ENCODE results near the gene ZNF256. TPM values are rescaled to one million over a fixed set of nuclear protein-coding genes. Genes with fewer than 3 reads are reported as not detected.

Gene ZNF256
- polyA plus RNA-seq, 1 donor (not counting 4 experiments of a cell fraction or from before 2014, with no cell fraction given) = 5.3 TPM

GRCh38 chr19:57978586-57979289 is 31.2 kb upstream of the ZNF256 start:
- dilution Hi-C loops (cut with MboI; ENCODE audit: extremely low pct_ligation_motif_present, low sequenced_read_pairs) = no loop called here
- no peak for DNase-seq (ENCODE audit: low read depth, low spot score)

GRCh38 chr19:57974434-57974833 is 26.9 kb upstream of the ZNF256 start, which contains the start of gene C19orf18:
C19orf18 (minus strand) TSS chr19:57974534; CDS start chr19:57974432, 102 bp downstream.
- DNase-seq (ENCODE audit: low read depth, low spot score) (no peak), FAIRE-seq (no peak)
- Histone ChIP-seq H4K20me1 (ENCODE audit: control insufficient read depth, extremely low read depth, insufficient read depth, low read length) (no peaks in the 10 kb centered on the region), H3K79me2 (ENCODE audit: control insufficient read depth, insufficient read depth, low read length) (no peaks in the 10 kb centered on the region), H3K9me3 (ENCODE audit: control insufficient read depth, low read depth, low read length) (peaks cover 30% of the 10 kb centered on the region), H3K4me1 (ENCODE audit: control insufficient read depth, extremely low read depth, insufficient read depth, low read length) (no peaks in the 10 kb centered on the region), H2AFZ (ENCODE audit: control insufficient read depth, low read length) (no peak within 1 kb of the TSS), H3K27me3 (ENCODE audit: control insufficient read depth, extremely low read depth, insufficient read depth, low read length) (no peaks in the 10 kb centered on the region), H3K9me1 (ENCODE audit: control insufficient read depth, extremely low read depth, insufficient read depth, low read length) (no peaks in the 10 kb centered on the region), H3K4me2 (ENCODE audit: control insufficient read depth, extremely low read depth, insufficient read depth, low read depth, low read length) (no peak within 1 kb of the TSS), H3K4me3 (ENCODE audit: control insufficient read depth in 2 of 3, extremely low read depth in 1 of 3, insufficient read depth in 2 of 3, low read depth in 1 of 3, low read length in 3 of 3) (no peak within 1 kb of the TSS), H3K9ac (ENCODE audit: control insufficient read depth, extremely low read depth, insufficient read depth, low read length) (no peak within 1 kb of the TSS), H3K27ac (ENCODE audit: control insufficient read depth, insufficient read depth, low read length) (no peak within 1 kb of the TSS), H3K36me3 (ENCODE audit: control insufficient read depth in 2 of 2, extremely low read depth in 1 of 2, insufficient read depth in 2 of 2, low read length in 2 of 2) (peaks cover 0 to 2% of the 10 kb centered on the region in 2 experiments)
- no peak for TF ChIP-seq EZH2 (IDR thresholded peaks at IDR 0.05; ENCODE audit: low read length)
- TF ChIP-seq CTCF (optimal IDR thresholded peaks at IDR 0.05 in 1 of 3, IDR thresholded peaks at IDR 0.05 in 1 of 3, conservative IDR thresholded peaks at IDR 0.05 in 1 of 3; ENCODE audit: extremely low read depth in 1 of 3, insufficient read depth in 2 of 3, low read length in 3 of 3) = no peak
- dilution Hi-C loops (cut with MboI; ENCODE audit: extremely low pct_ligation_motif_present, low sequenced_read_pairs) = no loop called here

More at GRCh38 chr19:57978586-57979289, 31.2 kb upstream of the ZNF256 start:
- H3K36me3 ChIP-seq (ENCODE audit: control insufficient read depth in 2 of 2, extremely low read depth in 1 of 2, insufficient read depth in 2 of 2, low read length in 2 of 2) = peaks cover 7 to 14% of the 10 kb centered on the region in 2 experiments
- no peak for FAIRE-seq
- no peak overlapping the region for H3K4me3 ChIP-seq (ENCODE audit: control insufficient read depth in 2 of 3, extremely low read depth in 1 of 3, insufficient read depth in 2 of 3, low read depth in 1 of 3, low read length in 3 of 3)
- H3K27ac ChIP-seq (ENCODE audit: control insufficient read depth, insufficient read depth, low read length) = no peak overlapping the region
- TF ChIP-seq CTCF (optimal IDR thresholded peaks at IDR 0.05 in 1 of 3, IDR thresholded peaks at IDR 0.05 in 1 of 3, conservative IDR thresholded peaks at IDR 0.05 in 1 of 3; ENCODE audit: extremely low read depth in 1 of 3, insufficient read depth in 2 of 3, low read length in 3 of 3) (no peak), EZH2 (IDR thresholded peaks at IDR 0.05; ENCODE audit: low read length) (no peak)
- no peak overlapping the region for H2AFZ ChIP-seq (ENCODE audit: control insufficient read depth, low read length)
- H3K9me1 ChIP-seq (ENCODE audit: control insufficient read depth, extremely low read depth, insufficient read depth, low read length) = no peaks in the 10 kb centered on the region
- no peaks in the 10 kb centered on the region for H4K20me1 ChIP-seq (ENCODE audit: control insufficient read depth, extremely low read depth, insufficient read depth, low read length)
- H3K79me2 ChIP-seq (ENCODE audit: control insufficient read depth, insufficient read depth, low read length) = no peaks in the 10 kb centered on the region
- H3K9ac ChIP-seq (ENCODE audit: control insufficient read depth, extremely low read depth, insufficient read depth, low read length) = no peak overlapping the region
- H3K27me3 ChIP-seq (ENCODE audit: control insufficient read depth, extremely low read depth, insufficient read depth, low read length) = no peaks in the 10 kb centered on the region
- H3K4me1 ChIP-seq (ENCODE audit: control insufficient read depth, extremely low read depth, insufficient read depth, low read length) = no peaks in the 10 kb centered on the region
- H3K9me3 ChIP-seq (ENCODE audit: control insufficient read depth, low read depth, low read length) = peaks cover 47% of the 10 kb centered on the region
- H3K4me2 ChIP-seq (ENCODE audit: control insufficient read depth, extremely low read depth, insufficient read depth, low read depth, low read length) = no peak overlapping the region
